ENCODE data around the gene GOT1.

The GOT1 gene

DNA sequence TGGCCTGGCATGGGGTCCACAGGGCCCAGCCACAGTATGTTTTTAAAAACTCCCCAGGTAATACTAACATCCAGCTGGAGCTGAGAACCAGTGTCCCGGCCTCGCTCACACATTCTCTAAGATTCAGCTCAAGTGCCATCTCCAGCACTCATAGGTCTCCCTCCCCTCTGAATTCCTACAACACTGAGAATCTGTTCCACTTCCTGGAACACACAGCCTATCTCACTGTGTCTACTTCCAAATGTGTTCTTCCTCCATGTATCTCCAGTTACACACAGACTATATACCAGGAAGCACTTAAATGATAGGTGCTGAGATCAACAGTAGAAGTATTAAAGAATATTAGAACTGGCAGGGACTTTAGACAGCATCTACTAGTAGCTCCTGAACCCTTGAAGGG, 10.7 kb downstream of the GOT1 start:
- no peaks in the 10 kb centered on the region for H3K9me3 ChIP-seq (ENCODE audit: insufficient read depth, low read length)
- no peak overlapping the region for H3K9ac ChIP-seq (ENCODE audit: low read length)
- TF ChIP-seq, protein P1, sequence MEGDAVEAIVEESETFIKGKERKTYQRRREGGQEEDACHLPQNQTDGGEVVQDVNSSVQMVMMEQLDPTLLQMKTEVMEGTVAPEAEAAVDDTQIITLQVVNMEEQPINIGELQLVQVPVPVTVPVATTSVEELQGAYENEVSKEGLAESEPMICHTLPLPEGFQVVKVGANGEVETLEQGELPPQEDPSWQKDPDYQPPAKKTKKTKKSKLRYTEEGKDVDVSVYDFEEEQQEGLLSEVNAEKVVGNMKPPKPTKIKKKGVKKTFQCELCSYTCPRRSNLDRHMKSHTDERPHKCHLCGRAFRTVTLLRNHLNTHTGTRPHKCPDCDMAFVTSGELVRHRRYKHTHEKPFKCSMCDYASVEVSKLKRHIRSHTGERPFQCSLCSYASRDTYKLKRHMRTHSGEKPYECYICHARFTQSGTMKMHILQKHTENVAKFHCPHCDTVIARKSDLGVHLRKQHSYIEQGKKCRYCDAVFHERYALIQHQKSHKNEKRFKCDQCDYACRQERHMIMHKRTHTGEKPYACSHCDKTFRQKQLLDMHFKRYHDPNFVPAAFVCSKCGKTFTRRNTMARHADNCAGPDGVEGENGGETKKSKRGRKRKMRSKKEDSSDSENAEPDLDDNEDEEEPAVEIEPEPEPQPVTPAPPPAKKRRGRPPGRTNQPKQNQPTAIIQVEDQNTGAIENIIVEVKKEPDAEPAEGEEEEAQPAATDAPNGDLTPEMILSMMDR (IDR thresholded peaks at IDR 0.05; ENCODE audit: low read depth, low read length) = no peak
- no peak for TF ChIP-seq EZH2phosphoT487 (IDR thresholded peaks at IDR 0.05; ENCODE audit: low read depth)
- H3K4me2 ChIP-seq (ENCODE audit: low read length) = no peak overlapping the region
- no peaks in the 10 kb centered on the region for H3K4me1 ChIP-seq (ENCODE audit: low read length)
- H3K4me3 ChIP-seq (ENCODE audit: low read length) = no peak overlapping the region
- H3K27me3 ChIP-seq (ENCODE audit: low read depth, low read length) = no peaks in the 10 kb centered on the region
- no peaks in the 10 kb centered on the region for H4K20me1 ChIP-seq (ENCODE audit: insufficient read depth, low read length)
- H3K36me3 ChIP-seq (replicated peaks; ENCODE audit: low read depth, low read length) = no peaks in the 10 kb centered on the region
- H2AFZ ChIP-seq (ENCODE audit: low read depth, low read length) = no peak overlapping the region
- no peak overlapping the region for H3K27ac ChIP-seq (ENCODE audit: low read length)
- H3K79me2 ChIP-seq (ENCODE audit: low read length) = no peaks in the 10 kb centered on the region

DNA sequence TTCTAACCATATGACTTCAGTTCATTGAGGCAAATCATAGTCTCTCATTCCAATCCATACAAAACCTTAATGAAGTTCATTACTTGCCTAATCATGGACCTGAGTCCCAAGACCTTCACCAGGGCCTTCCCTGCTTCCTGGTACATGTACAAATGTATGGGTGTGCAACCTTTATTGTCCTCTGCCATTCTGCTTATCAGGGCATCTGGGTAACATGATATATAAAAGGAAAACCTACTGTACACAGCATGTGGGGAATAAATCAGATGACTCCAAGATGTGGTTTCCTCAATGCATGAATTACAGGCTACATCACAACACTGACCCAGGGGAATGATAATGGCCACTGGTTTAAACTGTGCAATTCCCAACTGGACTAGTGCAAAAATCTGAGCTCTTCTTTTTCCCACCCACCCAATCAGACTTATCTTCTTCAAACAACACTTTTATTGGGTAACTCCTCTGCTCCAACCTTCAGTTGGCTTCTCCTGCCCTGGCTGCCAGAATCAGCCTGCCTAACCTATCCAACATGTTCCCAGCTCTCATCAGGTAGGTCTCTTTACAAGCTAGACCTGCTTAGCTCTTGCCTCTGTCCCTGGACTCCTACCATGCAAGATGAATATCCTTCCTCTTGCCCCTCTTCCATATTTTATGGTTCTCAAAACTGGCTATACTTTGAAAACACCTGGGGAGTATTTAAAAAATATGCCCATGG, 11.4 kb downstream of the GOT1 start:
- TF ChIP-seq, protein P1 (IDR thresholded peaks at IDR 0.05; ENCODE audit: low read depth, low read length) = no peak
- TF ChIP-seq EZH2phosphoT487 (IDR thresholded peaks at IDR 0.05; ENCODE audit: low read depth) = no peak
- Histone ChIP-seq H3K9ac (ENCODE audit: low read length) (no peak overlapping the region), H3K4me1 (ENCODE audit: low read length) (no peaks in the 10 kb centered on the region), H2AFZ (ENCODE audit: low read depth, low read length) (no peak overlapping the region), H3K4me2 (ENCODE audit: low read length) (no peak overlapping the region), H3K9me3 (ENCODE audit: insufficient read depth, low read length) (no peaks in the 10 kb centered on the region), H4K20me1 (ENCODE audit: insufficient read depth, low read length) (no peaks in the 10 kb centered on the region), H3K27ac (ENCODE audit: low read length) (no peak overlapping the region), H3K36me3 (replicated peaks; ENCODE audit: low read depth, low read length) (no peaks in the 10 kb centered on the region), H3K79me2 (ENCODE audit: low read length) (no peaks in the 10 kb centered on the region), H3K4me3 (ENCODE audit: low read length) (no peak overlapping the region), H3K27me3 (ENCODE audit: low read depth, low read length) (no peaks in the 10 kb centered on the region)

DNA sequence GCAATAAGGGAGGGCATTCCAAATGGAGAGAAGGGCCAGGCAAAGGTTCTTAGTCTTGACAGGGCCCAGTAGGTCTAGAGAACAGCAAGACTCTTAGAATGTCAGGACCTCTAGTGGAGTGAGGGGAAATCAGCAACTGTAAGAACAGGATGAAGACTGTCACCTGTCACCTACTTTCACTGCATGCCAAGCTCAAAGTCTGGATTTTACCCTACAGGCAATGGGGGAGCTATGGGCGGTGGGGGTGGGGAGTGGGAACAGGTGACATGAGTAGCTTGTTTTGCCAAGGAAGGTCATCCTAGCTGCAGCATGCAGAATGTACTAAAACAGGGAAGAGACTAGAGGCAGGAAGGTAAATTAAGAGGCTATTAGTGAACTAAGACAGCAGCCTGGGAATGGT, 18.3 kb downstream of the GOT1 start:
- H3K27me3 ChIP-seq (ENCODE audit: low read depth, low read length) = no peaks in the 10 kb centered on the region
- no peaks in the 10 kb centered on the region for H3K36me3 ChIP-seq (replicated peaks; ENCODE audit: low read depth, low read length)
- no peaks in the 10 kb centered on the region for H3K9me3 ChIP-seq (ENCODE audit: insufficient read depth, low read length)
- no peaks in the 10 kb centered on the region for H3K79me2 ChIP-seq (ENCODE audit: low read length)
- H3K27ac ChIP-seq (ENCODE audit: low read length) = no peak overlapping the region
- H3K4me1 ChIP-seq (ENCODE audit: low read length) = no peaks in the 10 kb centered on the region
- no peak overlapping the region for H3K9ac ChIP-seq (ENCODE audit: low read length)
- H3K4me2 ChIP-seq (ENCODE audit: low read length) = no peak overlapping the region
- no peak overlapping the region for H3K4me3 ChIP-seq (ENCODE audit: low read length)
- TF ChIP-seq EZH2phosphoT487 (IDR thresholded peaks at IDR 0.05; ENCODE audit: low read depth) = no peak
- TF ChIP-seq, protein P1 (IDR thresholded peaks at IDR 0.05; ENCODE audit: low read depth, low read length) = no peak
- no peaks in the 10 kb centered on the region for H4K20me1 ChIP-seq (ENCODE audit: insufficient read depth, low read length)
- no peak overlapping the region for H2AFZ ChIP-seq (ENCODE audit: low read depth, low read length)

DNA sequence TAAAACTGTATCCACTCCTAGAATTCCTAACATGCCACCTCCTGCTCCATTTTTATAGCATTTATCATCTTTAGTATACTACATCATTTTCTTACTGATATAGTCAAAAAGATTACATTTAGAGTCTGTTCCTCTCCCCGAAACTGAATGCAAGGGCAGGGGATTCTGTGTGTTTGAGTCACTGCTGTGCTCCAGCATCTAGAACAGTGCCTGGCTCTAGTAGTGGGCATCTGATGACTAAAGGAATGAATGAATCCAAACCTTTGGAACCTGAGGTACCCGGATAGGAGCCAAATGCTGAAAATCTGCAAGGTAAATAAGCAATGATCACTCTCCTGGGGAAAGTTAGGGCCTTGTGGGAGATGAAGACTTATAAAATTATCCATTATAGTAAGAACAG, 18.9 kb downstream of the GOT1 start:
- no peaks in the 10 kb centered on the region for H4K20me1 ChIP-seq (ENCODE audit: insufficient read depth, low read length)
- H3K36me3 ChIP-seq (replicated peaks; ENCODE audit: low read depth, low read length) = no peaks in the 10 kb centered on the region
- H3K27me3 ChIP-seq (ENCODE audit: low read depth, low read length) = no peaks in the 10 kb centered on the region
- H3K9ac ChIP-seq (ENCODE audit: low read length) = no peak overlapping the region
- no peaks in the 10 kb centered on the region for H3K4me1 ChIP-seq (ENCODE audit: low read length)
- no peak overlapping the region for H2AFZ ChIP-seq (ENCODE audit: low read depth, low read length)
- H3K4me2 ChIP-seq (ENCODE audit: low read length) = no peak overlapping the region
- H3K79me2 ChIP-seq (ENCODE audit: low read length) = no peaks in the 10 kb centered on the region
- no peak for TF ChIP-seq EZH2phosphoT487 (IDR thresholded peaks at IDR 0.05; ENCODE audit: low read depth)
- TF ChIP-seq, protein P1 (IDR thresholded peaks at IDR 0.05; ENCODE audit: low read depth, low read length) = no peak
- no peak overlapping the region for H3K4me3 ChIP-seq (ENCODE audit: low read length)
- H3K9me3 ChIP-seq (ENCODE audit: insufficient read depth, low read length) = no peaks in the 10 kb centered on the region
- no peak overlapping the region for H3K27ac ChIP-seq (ENCODE audit: low read length)

Data from OCI-LY3 (cell line).